Neural progenitor cell (in vitro differentiated cells): ENCODE data around the gene TSC22D2. TPM values are rescaled to one million over a fixed set of nuclear protein-coding genes. Genes with fewer than 3 reads are reported as not detected.

ENCODE experiments used
- DNase-seq: peaks from one replicate; pipeline ENCODE4 v3.0.0-alpha.2; 2016; ENCODE audit warnings: low spot score
- H2AFZ ChIP-seq: fragments of 200-600 bp; sonication (generic); replicated peaks from 2 replicates; pipeline ENCODE4 v1.6.1; 2016; ENCODE audit warnings: antibody characterized with exemption
- H3F3A ChIP-seq: fragments of 200-600 bp; sonication (generic); 2 replicates; pipeline ENCODE4 v1.6.1; 2016; ENCODE audit warnings: antibody characterized with exemption, low read depth
- H3K27ac ChIP-seq: fragments of 200-600 bp; sonication (generic); 2 replicates; pipeline ENCODE4 v1.5.1; 2016; ENCODE audit warnings: mild to moderate bottlenecking
- H3K27me3 ChIP-seq: fragments of 200-600 bp; sonication (generic); 2 replicates; pipeline ENCODE4 v1.6.1; 2016; ENCODE audit warnings: mild to moderate bottlenecking, moderate library complexity
- H3K36me3 ChIP-seq: fragments of 200-600 bp; sonication (generic); 2 replicates; pipeline ENCODE4 v1.5.1; 2016
- H3K4me1 ChIP-seq: fragments of 200-600 bp; sonication (generic); 2 replicates; pipeline ENCODE4 v1.6.1; 2016; ENCODE audit warnings: mixed run types
- H3K4me2 ChIP-seq: fragments of 200-600 bp; sonication (generic); 2 replicates; pipeline ENCODE4 v1.6.1; 2016
- H3K4me3 ChIP-seq: fragments of 200-600 bp; sonication (generic); 2 replicates; pipeline ENCODE4 v1.5.1; 2016
- H3K79me2 ChIP-seq: fragments of 200-600 bp; sonication (generic); 2 replicates; pipeline ENCODE4 v1.6.1; 2016; ENCODE audit warnings: low read depth
- H3K9ac ChIP-seq: fragments of 200-600 bp; sonication (generic); 2 replicates; pipeline ENCODE4 v1.6.1; 2016
- H3K9me3 ChIP-seq: fragments of 200-600 bp; sonication (generic); 2 replicates; pipeline ENCODE4 v1.5.1; 2016; ENCODE audit warnings: low read depth
- H4K20me1 ChIP-seq: fragments of 200-600 bp; sonication (generic); 2 replicates; pipeline ENCODE4 v1.6.1; 2016; ENCODE audit warnings: low read depth
- H3K27ac Mint-ChIP-seq: 3 replicates; pipeline ENCODE4 v1.8.0; 2021; ENCODE audit warnings: mixed read lengths
- H3K27me3 Mint-ChIP-seq: 2 replicates; pipeline ENCODE4 v1.8.0; 2022; ENCODE audit warnings: low read depth, mild to moderate bottlenecking, inconsistent platforms, moderate library complexity, mixed read lengths; ENCODE audit not compliant: insufficient read depth
- H3K36me3 Mint-ChIP-seq: 3 replicates; pipeline ENCODE4 v1.8.0; 2021; ENCODE audit warnings: mixed read lengths
- H3K4me1 Mint-ChIP-seq: 3 replicates; pipeline ENCODE4 v1.8.0; 2021; ENCODE audit warnings: mixed read lengths
- H3K4me3 Mint-ChIP-seq: 3 replicates; pipeline ENCODE4 v1.8.0; 2021; ENCODE audit warnings: mild to moderate bottlenecking, moderate library complexity, mixed read lengths
- H3K9me3 Mint-ChIP-seq: 3 replicates; pipeline ENCODE4 v1.8.0; 2020; ENCODE audit warnings: mixed read lengths
- CTCF ChIP-seq: fragments of 200-600 bp; sonication (generic); IDR thresholded peaks from 2 replicates; pipeline ENCODE4 v1.5.1; 2017; ENCODE audit warnings: antibody characterized with exemption, mild to moderate bottlenecking
- EZH2 ChIP-seq: fragments of 200-600 bp; sonication (generic); IDR thresholded peaks from 2 replicates; pipeline ENCODE4 v1.6.1; 2017; ENCODE audit warnings: antibody characterized with exemption, mild to moderate bottlenecking, moderate library complexity
- EZH2phosphoT487 ChIP-seq: fragments of 200-600 bp; sonication (generic); IDR thresholded peaks from 2 replicates; pipeline ENCODE4 v1.6.1; 2017; ENCODE audit warnings: antibody characterized with exemption
- total RNA-seq: library from RNA; depleted of rRNA; stranded (reverse); fragments of >200 nt; gene quantifications from 2 replicates; pipeline ENCODE4 v1.2.3, GENCODE V29; 2015; ENCODE audit warnings: low replicate concordance

The TSC22D2 gene
- total RNA-seq, 1 donor from 2014 or later: 18.7 TPM

- DNase-seq: no peak
- Mint-ChIP-seq H3K27me3 (no peaks in the 10 kb centered on the region), H3K4me1 (no peaks in the 10 kb centered on the region), H3K27ac (no peak overlapping the region), H3K36me3 (peaks cover 20% of the 10 kb centered on the region), H3K4me3 (no peak overlapping the region), H3K9me3 (no peaks in the 10 kb centered on the region)
- Histone ChIP-seq H3F3A (peaks cover 4% of the 10 kb centered on the region), H3K4me1 (no peaks in the 10 kb centered on the region), H3K9me3 (no peaks in the 10 kb centered on the region), H3K36me3 (peaks cover 5% of the 10 kb centered on the region), H3K79me2 (peaks cover 4% of the 10 kb centered on the region), H2AFZ (no peak overlapping the region), H3K9ac (no peak overlapping the region), H3K4me3 (no peak overlapping the region), H3K27ac (no peak overlapping the region), H3K27me3 (no peaks in the 10 kb centered on the region), H4K20me1 (peaks cover under 1% of the 10 kb centered on the region), H3K4me2 (no peak overlapping the region)
- TF ChIP-seq EZH2phosphoT487 (no peak), CTCF (no peak), EZH2 (no peak)
Measured at GRCh38 chr3:150460484-150460883, 52.4 kb downstream of the TSC22D2 start.

- H3K4me1 ChIP-seq: no peaks in the 10 kb centered on the region
- DNase-seq: no peak
- H3K27ac Mint-ChIP-seq: peak overlapping the region; percentile 15
- no peaks in the 10 kb centered on the region for H3K4me1 Mint-ChIP-seq
- H3K4me3 Mint-ChIP-seq: no peak overlapping the region
- H3K9me3 Mint-ChIP-seq: no peaks in the 10 kb centered on the region
- H3F3A ChIP-seq: peaks cover 4% of the 10 kb centered on the region
- peaks cover 5% of the 10 kb centered on the region for H3K36me3 ChIP-seq
- no peaks in the 10 kb centered on the region for H3K9me3 ChIP-seq
- no peaks in the 10 kb centered on the region for H3K27me3 Mint-ChIP-seq
- H3K27ac ChIP-seq: no peak overlapping the region
- H3K4me3 ChIP-seq: no peak overlapping the region
- no peak overlapping the region for H2AFZ ChIP-seq
- no peak overlapping the region for H3K4me2 ChIP-seq
- H3K9ac ChIP-seq: no peak overlapping the region
- no peaks in the 10 kb centered on the region for H3K27me3 ChIP-seq
- H4K20me1 ChIP-seq: no peaks in the 10 kb centered on the region
- no peaks in the 10 kb centered on the region for H3K79me2 ChIP-seq
- H3K36me3 Mint-ChIP-seq: peaks cover 20% of the 10 kb centered on the region
- no peak for TF ChIP-seq EZH2
- TF ChIP-seq EZH2phosphoT487: no peak
- TF ChIP-seq CTCF: no peak
Measured at GRCh38 chr3:150461399-150461798, 53.3 kb downstream of the TSC22D2 start.

- Histone ChIP-seq H3K4me3 (no peak overlapping the region), H2AFZ (no peak overlapping the region), H3K79me2 (no peaks in the 10 kb centered on the region), H3K9me3 (no peaks in the 10 kb centered on the region), H4K20me1 (no peaks in the 10 kb centered on the region), H3K27me3 (no peaks in the 10 kb centered on the region), H3F3A (peaks cover 4% of the 10 kb centered on the region), H3K4me2 (no peak overlapping the region), H3K36me3 (peaks cover 5% of the 10 kb centered on the region), H3K4me1 (no peaks in the 10 kb centered on the region), H3K9ac (no peak overlapping the region), H3K27ac (peak overlapping the region; percentile 49)
- Mint-ChIP-seq H3K4me1 (no peaks in the 10 kb centered on the region), H3K27me3 (no peaks in the 10 kb centered on the region), H3K9me3 (no peaks in the 10 kb centered on the region), H3K4me3 (no peak overlapping the region), H3K36me3 (peaks cover 17% of the 10 kb centered on the region), H3K27ac (no peak overlapping the region)
- TF ChIP-seq EZH2phosphoT487 (no peak), CTCF (no peak), EZH2 (no peak)
- no peak for DNase-seq
Measured at GRCh38 chr3:150462108-150462507, 54.0 kb downstream of the TSC22D2 start.
